Progenitor cell of endocrine pancreas (in vitro differentiated cells): ENCODE results near the gene RSPH1. TPM values are rescaled to one million over a fixed set of nuclear protein-coding genes. Genes with fewer than 3 reads are reported as not detected.

Experiments
- DNase-seq: peaks from one replicate; pipeline ENCODE4 v3.0.0; 2021; ENCODE audit warnings: low spot score; ENCODE audit not compliant: unreplicated experiment
- H3K27ac Mint-ChIP-seq: 2 replicates; pipeline ENCODE4 v1.8.0; 2021; ENCODE audit warnings: mild to moderate bottlenecking, moderate library complexity, mixed read lengths
- H3K27me3 Mint-ChIP-seq: 2 replicates; pipeline ENCODE4 v1.8.0; 2021; ENCODE audit warnings: mixed read lengths
- H3K36me3 Mint-ChIP-seq: 2 replicates; pipeline ENCODE4 v1.8.0; 2022; ENCODE audit warnings: mixed read lengths; ENCODE audit not compliant: insufficient read depth
- H3K4me1 Mint-ChIP-seq: 2 replicates; pipeline ENCODE4 v1.8.0; 2021; ENCODE audit warnings: low read depth, mixed read lengths
- H3K4me3 Mint-ChIP-seq: 2 replicates; pipeline ENCODE4 v1.8.0; 2021; ENCODE audit warnings: low read depth, mild to moderate bottlenecking, moderate library complexity, mixed read lengths
- H3K9me3 Mint-ChIP-seq: 2 replicates; pipeline ENCODE4 v1.8.0; 2021; ENCODE audit warnings: low read depth, mixed read lengths
- total RNA-seq: library from RNA; stranded (reverse); gene quantifications from 2 replicates; pipeline ENCODE4 v1.2.1, GENCODE V29; 2021
- TF ChIP-seq, protein P1 (sequence below): fragments of 200-600 bp; sonication (generic); IDR thresholded peaks from one replicate; pipeline ENCODE4 v1.5.0; 2021; ENCODE audit warnings: antibody characterized with exemption, mild to moderate bottlenecking; ENCODE audit not compliant: unreplicated experiment

RSPH1 gene
- total RNA-seq, 1 donor from 2014 or later = 7.1 TPM

DNA sequence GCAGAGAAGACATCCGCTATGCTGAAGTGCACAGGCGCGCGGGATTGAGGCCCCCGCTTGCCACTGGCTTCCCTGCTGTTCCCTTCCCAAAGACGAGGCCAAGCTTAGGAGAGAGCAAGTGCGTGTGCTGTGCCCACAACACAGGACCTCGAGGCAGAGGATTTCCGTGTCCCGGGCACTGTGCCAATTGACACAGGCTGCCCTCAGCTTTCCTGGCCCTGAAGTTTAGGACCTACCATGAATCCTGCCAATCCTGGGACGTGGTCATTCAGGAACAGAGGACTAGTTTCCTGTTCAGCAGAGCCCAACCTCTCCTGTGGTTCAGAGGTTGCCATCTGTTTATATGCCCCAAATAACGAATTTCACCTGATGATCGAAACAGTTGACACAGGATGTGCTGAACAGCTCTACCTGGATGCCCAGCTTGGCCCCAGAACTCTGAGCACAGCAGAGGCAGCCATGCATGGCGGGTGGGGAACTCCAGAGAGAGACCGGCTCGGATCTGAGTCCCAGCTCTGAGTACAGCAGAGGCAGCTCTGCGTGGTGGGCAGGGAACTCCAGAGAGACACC, 39.7 kb upstream of the RSPH1 start:
- Mint-ChIP-seq H3K27ac (no peak overlapping the region), H3K4me3 (no peak overlapping the region), H3K9me3 (no peaks in the 10 kb centered on the region), H3K36me3 (peaks cover 20% of the 10 kb centered on the region), H3K4me1 (peaks cover 3% of the 10 kb centered on the region), H3K27me3 (no peaks in the 10 kb centered on the region)
- TF ChIP-seq, protein P1, sequence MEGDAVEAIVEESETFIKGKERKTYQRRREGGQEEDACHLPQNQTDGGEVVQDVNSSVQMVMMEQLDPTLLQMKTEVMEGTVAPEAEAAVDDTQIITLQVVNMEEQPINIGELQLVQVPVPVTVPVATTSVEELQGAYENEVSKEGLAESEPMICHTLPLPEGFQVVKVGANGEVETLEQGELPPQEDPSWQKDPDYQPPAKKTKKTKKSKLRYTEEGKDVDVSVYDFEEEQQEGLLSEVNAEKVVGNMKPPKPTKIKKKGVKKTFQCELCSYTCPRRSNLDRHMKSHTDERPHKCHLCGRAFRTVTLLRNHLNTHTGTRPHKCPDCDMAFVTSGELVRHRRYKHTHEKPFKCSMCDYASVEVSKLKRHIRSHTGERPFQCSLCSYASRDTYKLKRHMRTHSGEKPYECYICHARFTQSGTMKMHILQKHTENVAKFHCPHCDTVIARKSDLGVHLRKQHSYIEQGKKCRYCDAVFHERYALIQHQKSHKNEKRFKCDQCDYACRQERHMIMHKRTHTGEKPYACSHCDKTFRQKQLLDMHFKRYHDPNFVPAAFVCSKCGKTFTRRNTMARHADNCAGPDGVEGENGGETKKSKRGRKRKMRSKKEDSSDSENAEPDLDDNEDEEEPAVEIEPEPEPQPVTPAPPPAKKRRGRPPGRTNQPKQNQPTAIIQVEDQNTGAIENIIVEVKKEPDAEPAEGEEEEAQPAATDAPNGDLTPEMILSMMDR = no peak
- no peak for DNase-seq

DNA sequence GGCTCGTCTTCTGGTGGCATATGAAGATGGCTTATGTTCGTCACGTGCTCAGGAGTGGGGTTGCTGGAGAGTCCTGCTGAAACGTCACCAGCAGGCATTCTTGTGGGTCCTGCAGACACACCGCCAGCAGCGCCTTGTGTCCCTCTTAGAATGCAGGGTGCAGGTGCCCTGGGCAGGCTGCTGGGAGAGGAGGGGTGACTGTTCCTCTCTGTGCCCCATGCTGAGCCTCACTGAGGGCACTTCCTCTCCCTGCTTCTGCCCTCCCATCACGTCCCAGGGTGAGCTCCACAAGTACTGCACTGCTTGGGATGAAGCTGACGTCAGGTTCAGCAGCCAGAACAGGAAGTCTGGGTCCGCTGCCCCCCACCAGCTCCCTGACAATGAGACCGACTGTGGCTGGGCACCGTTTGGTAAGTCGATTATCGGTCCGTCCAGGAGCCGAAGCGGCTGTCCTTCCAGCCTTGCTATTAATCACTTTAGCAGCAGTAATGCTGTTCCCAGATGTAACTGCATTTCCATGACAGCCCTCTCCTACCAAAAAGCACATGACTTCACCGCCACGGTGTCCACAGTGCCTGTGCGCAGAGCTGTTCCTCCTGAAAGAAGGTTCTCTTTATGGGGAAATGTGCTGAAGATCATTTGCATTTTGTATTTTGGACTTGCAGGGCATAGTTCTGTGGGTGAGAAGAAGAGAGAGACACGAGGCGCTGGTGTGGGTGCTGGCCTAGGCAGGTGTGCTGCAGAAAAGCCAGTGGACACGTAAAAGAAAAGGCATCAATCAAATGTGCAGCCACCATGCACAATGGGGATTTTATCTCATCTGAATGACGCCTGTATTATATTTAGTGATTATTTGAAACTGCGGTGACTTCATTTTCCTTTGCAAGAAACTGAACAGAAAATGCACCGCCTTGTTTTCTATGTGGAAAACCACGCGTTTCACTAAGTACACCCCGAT, 38.7 kb upstream of the RSPH1 start:
- H3K4me1 Mint-ChIP-seq = peaks cover 5% of the 10 kb centered on the region
- H3K27me3 Mint-ChIP-seq = no peaks in the 10 kb centered on the region
- no peak overlapping the region for H3K4me3 Mint-ChIP-seq
- TF ChIP-seq, protein P1 = no peak
- peaks cover 21% of the 10 kb centered on the region for H3K36me3 Mint-ChIP-seq
- H3K9me3 Mint-ChIP-seq = no peaks in the 10 kb centered on the region
- no peak for DNase-seq
- no peak overlapping the region for H3K27ac Mint-ChIP-seq

DNA sequence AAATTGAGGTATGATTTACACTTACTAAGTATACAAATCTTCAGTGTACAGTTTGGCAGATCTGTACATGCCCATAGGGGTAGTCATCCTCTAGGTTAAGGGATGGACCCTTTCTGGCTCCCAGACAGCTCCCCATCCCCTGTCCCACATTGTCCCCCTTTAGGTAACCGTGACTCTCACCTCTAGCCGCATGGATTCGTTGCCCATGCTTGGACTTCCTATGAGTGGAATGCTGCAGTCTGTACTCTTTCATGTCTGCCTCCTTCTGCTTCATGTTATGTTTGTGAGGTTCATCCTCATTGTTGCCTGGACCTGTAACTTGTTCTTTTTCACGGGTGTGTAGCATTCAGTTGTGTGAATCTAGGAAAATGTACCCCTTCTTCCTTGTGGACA, 37.9 kb upstream of the RSPH1 start:
- Mint-ChIP-seq H3K36me3 (peaks cover 23% of the 10 kb centered on the region), H3K9me3 (no peaks in the 10 kb centered on the region), H3K4me1 (peaks cover 5% of the 10 kb centered on the region), H3K27me3 (no peaks in the 10 kb centered on the region), H3K27ac (no peak overlapping the region), H3K4me3 (no peak overlapping the region)
- TF ChIP-seq, protein P1 = no peak
- DNase-seq = no peak

DNA sequence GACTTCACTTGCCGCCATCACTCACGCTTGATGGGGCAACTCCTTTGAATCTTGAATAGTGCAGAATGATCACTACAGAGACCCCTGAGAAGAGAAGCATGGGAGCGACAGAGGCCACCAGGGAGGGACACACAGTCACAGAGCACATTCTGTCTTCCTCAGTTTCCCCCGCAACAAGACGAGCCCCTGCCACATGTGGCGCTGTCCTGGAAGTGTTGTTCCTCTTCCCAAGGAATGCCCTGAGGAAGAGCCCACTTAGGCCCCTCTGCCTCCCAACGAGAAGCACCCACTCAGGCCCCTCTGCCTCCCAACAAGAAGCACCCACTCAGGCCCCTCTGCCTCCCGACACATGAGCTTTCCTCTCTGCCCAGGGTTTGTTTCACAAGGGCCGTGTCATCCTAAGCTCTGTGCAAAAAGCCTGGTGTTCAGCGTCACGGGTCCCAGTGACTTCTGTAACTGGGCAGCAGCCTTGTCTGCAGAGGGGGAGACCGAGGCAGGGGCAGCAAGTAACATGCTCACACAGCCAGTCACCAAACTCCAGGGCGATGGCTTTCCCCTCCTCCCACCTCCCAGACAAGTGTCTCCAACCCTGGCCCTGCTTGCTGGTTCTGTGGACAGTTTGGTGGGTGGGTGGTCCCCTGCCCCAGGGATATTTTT, 37.4 kb upstream of the RSPH1 start:
- no peak for DNase-seq
- no peak overlapping the region for H3K4me3 Mint-ChIP-seq
- TF ChIP-seq, protein P1 = no peak
- H3K27ac Mint-ChIP-seq = no peak overlapping the region
- peaks cover 21% of the 10 kb centered on the region for H3K36me3 Mint-ChIP-seq
- H3K27me3 Mint-ChIP-seq = no peaks in the 10 kb centered on the region
- no peaks in the 10 kb centered on the region for H3K9me3 Mint-ChIP-seq
- peaks cover 5% of the 10 kb centered on the region for H3K4me1 Mint-ChIP-seq

DNA sequence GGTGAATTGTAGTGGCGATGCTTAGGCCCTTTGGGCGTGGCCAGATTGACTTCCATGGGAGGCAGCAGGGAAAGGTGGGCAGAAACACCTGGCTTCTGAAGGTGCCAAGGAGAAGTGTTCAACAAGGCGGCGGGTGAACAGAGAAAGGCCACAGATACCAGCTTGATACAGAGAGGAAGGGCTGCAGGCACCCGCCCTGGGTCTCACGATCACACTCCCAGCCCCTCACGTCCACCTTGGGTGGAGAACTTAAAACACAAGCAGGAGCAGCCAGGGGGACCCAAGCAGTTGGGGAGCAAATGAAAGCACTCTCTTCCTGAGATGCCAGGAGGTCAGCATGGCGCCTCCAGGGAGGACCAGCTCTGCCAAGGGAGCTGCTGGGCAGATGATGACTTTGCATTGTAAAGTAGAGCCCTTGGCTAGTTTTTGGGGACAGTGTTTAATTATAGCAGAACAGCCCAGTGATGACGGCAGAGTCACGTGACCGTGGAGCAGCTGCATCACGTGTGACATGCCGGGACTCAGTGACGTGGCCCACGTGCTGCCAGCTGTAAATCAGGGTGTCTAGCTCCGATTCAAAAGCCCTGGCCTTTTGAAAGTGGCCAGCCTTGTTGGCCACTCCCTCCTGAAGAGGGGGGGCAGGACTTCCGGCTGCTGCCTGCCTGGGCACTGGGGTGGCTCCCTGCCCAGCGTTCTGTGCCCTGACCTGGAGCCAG, 36.6 kb upstream of the RSPH1 start:
- Mint-ChIP-seq H3K36me3 (peaks cover 17% of the 10 kb centered on the region), H3K4me3 (no peak overlapping the region), H3K9me3 (no peaks in the 10 kb centered on the region), H3K4me1 (peaks cover 5% of the 10 kb centered on the region), H3K27ac (no peak overlapping the region), H3K27me3 (no peaks in the 10 kb centered on the region)
- no peak for DNase-seq
- TF ChIP-seq, protein P1 = no peak
